HepG2 (cell line): ENCODE results near the gene MFN2. TPM values are rescaled to one million over a fixed set of nuclear protein-coding genes. Genes with fewer than 3 reads are reported as not detected.

ENCODE experiments used
- FOXK2 ChIP-seq: fragments of 450-650 bp; IDR thresholded peaks from 2 replicates; pipeline ENCODE4 v1.6.1; 2016
- FOXO4 ChIP-seq: sonication (generic); formaldehyde crosslinking; conservative IDR thresholded peaks from 2 replicates; pipeline ENCODE4 v1.8.1; 2023; ENCODE audit warnings: missing genetic modification reagents
- GATAD1 ChIP-seq: IDR thresholded peaks from 2 replicates; pipeline ENCODE4 v1.6.1; 2016; ENCODE audit warnings: missing genetic modification reagents, missing compliant biosample characterization
- GATAD2A ChIP-seq: IDR thresholded peaks from 2 replicates; pipeline ENCODE4 v1.6.1; 2016
- HNF4A ChIP-seq: sonication (generic); formaldehyde crosslinking; IDR thresholded peaks from 2 replicates; pipeline ENCODE4 v1.4.0; 2020; ENCODE audit warnings: missing genetic modification reagents
- HOXA7 ChIP-seq: sonication (generic); formaldehyde crosslinking; IDR thresholded peaks from 2 replicates; pipeline ENCODE4 v1.8.1; 2022; ENCODE audit warnings: mild to moderate bottlenecking, missing genetic modification reagents, moderate library complexity
- MED8 ChIP-seq: sonication (generic); formaldehyde crosslinking; IDR thresholded peaks from 2 replicates; pipeline ENCODE4 v1.8.1; 2023; ENCODE audit warnings: mild to moderate bottlenecking, missing genetic modification reagents; ENCODE audit not compliant: insufficient replicate concordance
- MZF1 ChIP-seq: sonication (generic); formaldehyde crosslinking; IDR thresholded peaks from 2 replicates; pipeline ENCODE4 v1.8.1; 2023; ENCODE audit warnings: mild to moderate bottlenecking, missing genetic modification reagents, borderline replicate concordance
- PLSCR1 ChIP-seq: sonication (generic); formaldehyde crosslinking; IDR thresholded peaks from 2 replicates; pipeline ENCODE4 v1.5.0; 2020; ENCODE audit warnings: missing genetic modification reagents, mild to moderate bottlenecking, borderline replicate concordance
- RBM22 ChIP-seq: fragments of 200-400 bp; formaldehyde crosslinking; optimal IDR thresholded peaks from 2 replicates; pipeline ENCODE3; 2017; ENCODE audit warnings: mild to moderate bottlenecking, low read length, moderate library complexity
- SKIL ChIP-seq: sonication (generic); formaldehyde crosslinking; IDR thresholded peaks from 2 replicates; pipeline ENCODE4 v1.8.0; 2022; ENCODE audit warnings: missing genetic modification reagents, mild to moderate bottlenecking, moderate library complexity, borderline replicate concordance
- SNAPC2 ChIP-seq: sonication (generic); formaldehyde crosslinking; IDR thresholded peaks from 2 replicates; pipeline ENCODE4 v1.8.1; 2022; ENCODE audit warnings: mild to moderate bottlenecking, missing genetic modification reagents
- SNAPC4 ChIP-seq: sonication (generic); formaldehyde crosslinking; IDR thresholded peaks from 2 replicates; pipeline ENCODE4 v1.4.0; 2020; ENCODE audit warnings: mild to moderate bottlenecking, missing genetic modification reagents
- ZMYM3 ChIP-seq: sonication (generic); formaldehyde crosslinking; IDR thresholded peaks from 2 replicates; pipeline ENCODE4 v1.5.1; 2020; ENCODE audit warnings: mild to moderate bottlenecking, missing genetic modification reagents
- ZNF282 ChIP-seq: fragments of 450-650 bp; IDR thresholded peaks from 2 replicates; pipeline ENCODE4 v1.6.1; 2018; ENCODE audit not compliant: partially characterized antibody
- ZNF562 ChIP-seq: sonication (generic); formaldehyde crosslinking; IDR thresholded peaks from 2 replicates; pipeline ENCODE4 v1.8.0; 2022; ENCODE audit warnings: missing genetic modification reagents, borderline replicate concordance
- ZNF691 ChIP-seq: sonication (generic); formaldehyde crosslinking; IDR thresholded peaks from 2 replicates; pipeline ENCODE4 v1.4.0; 2020; ENCODE audit warnings: missing genetic modification reagents, low read depth, mild to moderate bottlenecking, borderline replicate concordance
- ZNF746 ChIP-seq: sonication (generic); formaldehyde crosslinking; IDR thresholded peaks from 2 replicates; pipeline ENCODE4 v1.8.0; 2022; ENCODE audit warnings: mild to moderate bottlenecking, missing genetic modification reagents
- ZNF777 ChIP-seq: sonication (generic); formaldehyde crosslinking; IDR thresholded peaks from 2 replicates; pipeline ENCODE4 v1.4.0; 2020; ENCODE audit warnings: missing genetic modification reagents
- ZNF883 ChIP-seq: sonication (generic); formaldehyde crosslinking; IDR thresholded peaks from 2 replicates; pipeline ENCODE4 v1.5.1; 2020; ENCODE audit warnings: mild to moderate bottlenecking, missing genetic modification reagents; ENCODE audit errors: not compliant biosample characterization
- polyA plus RNA-seq, 8 experiments: library from polyadenylated mRNA; depleted of rRNA in 3 of 8; stranded (reverse) in 7 of 8; unstranded in 1 of 8; fragments of >200 nt; fragmentation: Illumina TruSeq in 4 of 8; extraction: Trizol in 4 of 8; gene quantifications; 2 replicates each; pipeline versions ENCODE4 v1.2.1 to v1.2.3, GENCODE V29; 2011 to 2016; ENCODE audit warnings: low read depth in 4 of 8, missing spikeins in 1 of 8, mixed read lengths in 1 of 8; ENCODE audit not compliant: insufficient read depth in 1 of 8
- total RNA-seq, 5 experiments: library from RNA; depleted of rRNA; stranded (reverse); fragments of >200 nt; fragmentation: Illumina TruSeq; extraction: Trizol; gene quantifications; 2 replicates each; pipeline ENCODE4 v1.2.3, GENCODE V29; 2016; ENCODE audit warnings: low read depth in 1 of 5

The MFN2 gene
- total and polyA plus RNA-seq, 2 of the 13 experiments (the other 11 are each of a cell fraction or from before 2014, with no cell fraction given) = 38.7 to 60.9 TPM

GRCh38 chr1:11967028-11967547 is 13.2 kb upstream of the MFN2 start (continued):
- peak; percentile 97 for TF ChIP-seq SNAPC4 (CRISPR knock-in tag)
- TF ChIP-seq HOXA7 = no peak
- peak; percentile 67 for TF ChIP-seq HNF4A (CRISPR knock-in tag)
- TF ChIP-seq RBM22 = peak; percentile 32
- peak; percentile 69; the same call in 1 of the 2 replicates for TF ChIP-seq SNAPC2 (CRISPR knock-in tag)
- peak; percentile 59; the same call in 1 of the 2 replicates for TF ChIP-seq ZNF691 (CRISPR knock-in tag)
- TF ChIP-seq FOXO4 (CRISPR knock-in tag) = no peak
- TF ChIP-seq MED8 (CRISPR knock-in tag) = no peak
- TF ChIP-seq ZNF282 = no peak
- no peak for TF ChIP-seq PLSCR1 (CRISPR knock-in tag)
- 0 out of 2 replicates have a peak, but pooled peaks have one; percentile 17 for TF ChIP-seq ZMYM3
- TF ChIP-seq GATAD2A = peak; percentile 50
- 0 out of 2 replicates have a peak, but pooled peaks have one; percentile 40 for TF ChIP-seq GATAD1 (CRISPR knock-in tag)
- TF ChIP-seq ZNF777 (CRISPR knock-in tag) = no peak
- no peak; the same call in 1 of the 2 replicates for TF ChIP-seq MZF1
- no peak for TF ChIP-seq ZNF562 (CRISPR knock-in tag)
- no peak for TF ChIP-seq SKIL (CRISPR knock-in tag)
- peak; percentile 38 for TF ChIP-seq ZNF883 (CRISPR knock-in tag)
- no peak for TF ChIP-seq FOXK2
- no peak for TF ChIP-seq ZNF746 (CRISPR knock-in tag)
